Measurements from ENCODE around the gene IL12RB2. TPM values are rescaled to one million over a fixed set of nuclear protein-coding genes. Genes with fewer than 3 reads are reported as not detected.

Gene IL12RB2
- polyA plus RNA-seq, 3 donors: not detected

DNA sequence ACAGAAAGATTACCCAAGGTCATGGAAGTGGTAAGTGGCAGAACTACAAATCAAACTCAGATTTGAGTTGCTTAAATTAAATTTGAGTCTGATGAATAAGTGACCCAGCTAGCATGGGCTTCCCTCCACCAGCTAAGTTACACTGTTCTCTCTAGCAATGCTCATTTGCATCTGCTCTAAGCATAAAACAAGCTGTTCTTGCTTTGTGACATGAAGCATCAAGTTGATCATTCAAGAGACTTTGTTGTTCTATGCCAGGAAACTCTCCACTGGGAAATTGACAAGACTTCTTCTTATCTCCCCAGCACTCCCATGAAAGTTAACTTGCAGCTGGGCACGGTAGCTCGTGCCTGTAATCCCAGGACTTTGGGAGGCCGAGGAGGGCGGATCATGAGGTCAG, 73.5 kb downstream of the IL12RB2 start:
- Histone ChIP-seq H3K9me3 (replicated peaks in 1 of 2; ENCODE audit: control insufficient read depth in 1 of 2, insufficient read depth in 1 of 2, low read length in 2 of 2) (peaks cover 14 to 20% of the 10 kb centered on the region in 2 donors), H3K4me1 (ENCODE audit: control insufficient read depth in 1 of 2, insufficient read depth in 2 of 2, low read length in 2 of 2) (no peaks in the 10 kb centered on the region), H3K4me2 (replicated peaks; ENCODE audit: extremely low read depth, low read length, poor library complexity, severe bottlenecking) (no peak overlapping the region), H3K27ac (ENCODE audit: low read depth in 1 of 2, low read length in 2 of 2) (no peak overlapping the region), H3K27me3 (ENCODE audit: control insufficient read depth in 2 of 2, insufficient read depth in 2 of 2, low read length in 2 of 2) (no peaks in the 10 kb centered on the region), H2AFZ (ENCODE audit: insufficient read depth, low read depth, low read length, poor library complexity, severe bottlenecking) (no peak overlapping the region), H3K9ac (ENCODE audit: insufficient read depth, low read length, poor library complexity, severe bottlenecking) (no peak overlapping the region), H3K4me3 (replicated peaks in 1 of 3; ENCODE audit: low read depth in 2 of 3, low read length in 3 of 3) (no peak overlapping the region), H3K79me2 (ENCODE audit: insufficient read depth, low read length) (no peaks in the 10 kb centered on the region), H3K36me3 (replicated peaks in 1 of 2; ENCODE audit: control insufficient read depth in 1 of 2, insufficient read depth in 2 of 2, low read length in 2 of 2) (no peaks in the 10 kb centered on the region), H4K20me1 (ENCODE audit: insufficient read depth, low read length) (no peaks in the 10 kb centered on the region)
- WGBS (ENCODE audit: insufficient coverage): 90% methylated on average over 4 of the region's 4 CpGs
- Mint-ChIP-seq H3K4me3 (no peak overlapping the region), H3K9me3 (peaks cover 10 to 31% (median 25%) of the 10 kb centered on the region in 7 donors), H3K36me3 (peaks cover 3 to 4% of the 10 kb centered on the region in 2 donors), H3K27me3 (ENCODE audit: low read depth in 3 of 3) (peaks cover 0 to 1% (median 0%) of the 10 kb centered on the region in 3 donors), H3K27ac (no peak overlapping the region), H3K4me1 (no peaks in the 10 kb centered on the region)
- DNase-seq: no peak
- intact Hi-C loops (cut with micrococcal nuclease): no loop called here
- TF ChIP-seq CTCF (IDR thresholded peaks at IDR 0.05): no peak

GRCh38 chr1:67382292-67382691, 74.6 kb downstream of the IL12RB2 start:
- WGBS (ENCODE audit: insufficient coverage): 75% methylated on average over 1 of the region's 1 CpG
- peaks cover 10 to 31% (median 27%) of the 10 kb centered on the region in 7 donors for H3K9me3 Mint-ChIP-seq
- H3K4me1 Mint-ChIP-seq: no peaks in the 10 kb centered on the region
- Histone ChIP-seq H4K20me1 (ENCODE audit: insufficient read depth, low read length) (no peaks in the 10 kb centered on the region), H2AFZ (ENCODE audit: insufficient read depth, low read depth, low read length, poor library complexity, severe bottlenecking) (no peak overlapping the region), H3K4me3 (replicated peaks in 1 of 3; ENCODE audit: low read depth in 2 of 3, low read length in 3 of 3) (no peak overlapping the region), H3K4me1 (ENCODE audit: control insufficient read depth in 1 of 2, insufficient read depth in 2 of 2, low read length in 2 of 2) (no peaks in the 10 kb centered on the region), H3K79me2 (ENCODE audit: insufficient read depth, low read length) (no peaks in the 10 kb centered on the region), H3K9ac (ENCODE audit: insufficient read depth, low read length, poor library complexity, severe bottlenecking) (no peak overlapping the region), H3K4me2 (replicated peaks; ENCODE audit: extremely low read depth, low read length, poor library complexity, severe bottlenecking) (no peak overlapping the region), H3K9me3 (replicated peaks in 1 of 2; ENCODE audit: control insufficient read depth in 1 of 2, insufficient read depth in 1 of 2, low read length in 2 of 2) (peaks cover 16 to 20% of the 10 kb centered on the region in 2 donors), H3K27ac (ENCODE audit: low read depth in 1 of 2, low read length in 2 of 2) (no peak overlapping the region), H3K36me3 (replicated peaks in 1 of 2; ENCODE audit: control insufficient read depth in 1 of 2, insufficient read depth in 2 of 2, low read length in 2 of 2) (no peaks in the 10 kb centered on the region), H3K27me3 (ENCODE audit: control insufficient read depth in 2 of 2, insufficient read depth in 2 of 2, low read length in 2 of 2) (no peaks in the 10 kb centered on the region)
- TF ChIP-seq CTCF (IDR thresholded peaks at IDR 0.05): no peak
- peaks cover 3 to 4% of the 10 kb centered on the region in 2 donors for H3K36me3 Mint-ChIP-seq
- peaks cover 0 to 1% (median under 1%) of the 10 kb centered on the region in 3 donors for H3K27me3 Mint-ChIP-seq (ENCODE audit: low read depth in 3 of 3)
- H3K4me3 Mint-ChIP-seq: no peak overlapping the region
- intact Hi-C loops (cut with micrococcal nuclease): no loop called here
- H3K27ac Mint-ChIP-seq: no peak overlapping the region
- no peak for DNase-seq
